Body of pancreas (tissue), 4 donors: ENCODE results near the gene ADCY9. TPM values are rescaled to one million over a fixed set of nuclear protein-coding genes. Genes with fewer than 3 reads are reported as not detected.
A peak's percentile ranks its signal among the peaks of the same experiment; 100 is the strongest.

Experiments used
- ATAC-seq: fragments of 150-250 bp; one replicate; pipeline ENCODE4 v1.9.1; 2016
- DNase-seq, 4 donors: peaks; one replicate each; pipeline ENCODE4 v3.0.0-alpha.2; 2019
- H3K27ac ChIP-seq, 4 donors: fragments of 200-600 bp; sonication (generic); 1 replicate in 3 of 4; 2 replicates in 1 of 4; pipeline versions ENCODE4 v1.5.1 to v1.6.1; 2016 to 2019; ENCODE audit warnings: mild to moderate bottlenecking in 1 of 4, mixed read lengths in 1 of 4, moderate library complexity in 1 of 4
- H3K27me3 ChIP-seq, 2 donors: fragments of 200-600 bp; sonication (generic); one replicate each; pipeline ENCODE4 v1.6.0; 2016; ENCODE audit warnings: mild to moderate bottlenecking in 1 of 2
- H3K36me3 ChIP-seq, 2 donors: fragments of 200-600 bp; sonication (generic); replicated peaks in 1 of 2; 2 replicates each; pipeline ENCODE4 v1.5.1; 2016; ENCODE audit warnings: low read depth in 2 of 2; ENCODE audit not compliant: insufficient read depth in 1 of 2
- H3K4me1 ChIP-seq: fragments of 200-600 bp; sonication (generic); one replicate; pipeline ENCODE4 v1.6.0; 2016
- H3K4me3 ChIP-seq, 2 donors: fragments of 200-600 bp; sonication (generic); 1 replicate in 1 of 2; 2 replicates in 1 of 2; pipeline ENCODE4 v1.5.1; 2016 to 2019
- H3K9me3 ChIP-seq, 3 donors: fragments of 200-600 bp; sonication (generic); 1 replicate in 2 of 3; 2 replicates in 1 of 3; pipeline ENCODE4 v1.5.1; 2016
- CTCF ChIP-seq, 7 experiments: fragments of 450-650 bp in 4 of 7; fragments of 200-600 bp in 3 of 7; sonication (generic) in 3 of 7; IDR thresholded peaks; one replicate each; pipeline ENCODE4 v1.5.1; 2016 to 2019; ENCODE audit warnings: antibody characterized with exemption in 7 of 7
- POLR2A ChIP-seq, 3 donors: fragments of 450-650 bp; IDR thresholded peaks; one replicate each; pipeline ENCODE4 v1.6.1; 2016; ENCODE audit warnings: antibody characterized with exemption in 3 of 3, mild to moderate bottlenecking in 2 of 3
- WGBS, 2 donors: methylation state at CpG; one replicate each; pipeline ENCODE4 v1.1.5; 2017; 5-methylcytosine and 5-hydroxymethylcytosine counted together
- intact Hi-C: fragments of 100-400 bp; cut with DNase I; formaldehyde crosslinking; loops from one replicate; pipeline ENCODE4 v1.15.1; 2023
- total RNA-seq, 2 donors: library from RNA; depleted of rRNA; stranded (reverse); fragments of >200 nt; gene quantifications; one replicate each; pipeline ENCODE4 v1.1.0, GENCODE V29; 2016

Gene ADCY9
- total RNA-seq, 2 donors from 2014 or later, result 22.4 to 29.1 TPM

- H3K27ac ChIP-seq, result peak overlapping the region in 2 of 4 donors; percentile 49 to 51
- H3K4me1 ChIP-seq, result peaks cover 43% of the 10 kb centered on the region
- no peak for DNase-seq
These were observed 17.7 kb downstream of the ADCY9 start for GRCh38 chr16:4098501-4098900.

GRCh38 chr16:4097826-4098240 lies 18.4 kb downstream of the ADCY9 start:
- Histone ChIP-seq H3K4me1 (peaks cover 43% of the 10 kb centered on the region), H3K9me3 (no peaks in the 10 kb centered on the region), H3K27ac (peak overlapping the region in 2 of 4 donors; percentile 49 to 51), H3K27me3 (no peaks in the 10 kb centered on the region), H3K4me3 (no peak overlapping the region), H3K36me3 (no peaks in the 10 kb centered on the region)
- no peak for TF ChIP-seq CTCF (IDR thresholded peaks at IDR 0.05)
- no peak for TF ChIP-seq POLR2A (IDR thresholded peaks at IDR 0.05)
- 46 to 60% methylated on average over 4 of the region's 4 CpGs for WGBS, 2 donors
- ATAC-seq, result peak; percentile 33
- intact Hi-C loops, result no loop called here
- DNase-seq, result no peak

More at GRCh38 chr16:4098501-4098900, 17.7 kb downstream of the ADCY9 start:
- WGBS, 2 donors, result 63 to 74% methylated on average over 4 of the region's 4 CpGs
- H3K4me3 ChIP-seq, result no peak overlapping the region
- intact Hi-C loops, result no loop called here
- no peaks in the 10 kb centered on the region for H3K9me3 ChIP-seq
- ATAC-seq, result peak; percentile 39
- TF ChIP-seq POLR2A (IDR thresholded peaks at IDR 0.05) (no peak), CTCF (IDR thresholded peaks at IDR 0.05) (no peak)
- H3K36me3 ChIP-seq, result no peaks in the 10 kb centered on the region
- H3K27me3 ChIP-seq, result no peaks in the 10 kb centered on the region

- no peaks in the 10 kb centered on the region for H3K27me3 ChIP-seq
- H3K36me3 ChIP-seq, result no peaks in the 10 kb centered on the region
- no peak for DNase-seq
- intact Hi-C loops, result no loop called here
- ATAC-seq, result no peak
- H3K9me3 ChIP-seq, result no peaks in the 10 kb centered on the region
- H3K4me3 ChIP-seq, result no peak overlapping the region
- H3K4me1 ChIP-seq, result peaks cover 47% of the 10 kb centered on the region
- WGBS, 2 donors, result 58 to 77% methylated on average over 5 of the region's 5 CpGs
- TF ChIP-seq POLR2A (IDR thresholded peaks at IDR 0.05) (no peak), CTCF (IDR thresholded peaks at IDR 0.05) (no peak)
- H3K27ac ChIP-seq, result peak overlapping the region in 1 of 4 donors; percentile 43
These were observed 19.7 kb downstream of the ADCY9 start for GRCh38 chr16:4096509-4096908.

- intact Hi-C loops, result no loop called here
- no peaks in the 10 kb centered on the region for H3K27me3 ChIP-seq
- no peaks in the 10 kb centered on the region for H3K36me3 ChIP-seq
- no peak overlapping the region for H3K4me3 ChIP-seq
- H3K4me1 ChIP-seq, result peaks cover 62% of the 10 kb centered on the region
- no peak for ATAC-seq
- H3K9me3 ChIP-seq, result no peaks in the 10 kb centered on the region
- WGBS, 2 donors, result 62 to 67% methylated on average over 14 of the region's 14 CpGs
- DNase-seq, result no peak
- H3K27ac ChIP-seq, result peak overlapping the region; percentile 2 to 87 (median 44)
- TF ChIP-seq POLR2A (IDR thresholded peaks at IDR 0.05) (no peak), CTCF (IDR thresholded peaks at IDR 0.05) (no peak)
These were observed 22.0 kb downstream of the ADCY9 start for GRCh38 chr16:4094127-4094773.
